ENCODE data around the gene LRRN2.
A peak's percentile ranks its signal among the peaks of the same experiment; 100 is the strongest.

Gene LRRN2

DNA sequence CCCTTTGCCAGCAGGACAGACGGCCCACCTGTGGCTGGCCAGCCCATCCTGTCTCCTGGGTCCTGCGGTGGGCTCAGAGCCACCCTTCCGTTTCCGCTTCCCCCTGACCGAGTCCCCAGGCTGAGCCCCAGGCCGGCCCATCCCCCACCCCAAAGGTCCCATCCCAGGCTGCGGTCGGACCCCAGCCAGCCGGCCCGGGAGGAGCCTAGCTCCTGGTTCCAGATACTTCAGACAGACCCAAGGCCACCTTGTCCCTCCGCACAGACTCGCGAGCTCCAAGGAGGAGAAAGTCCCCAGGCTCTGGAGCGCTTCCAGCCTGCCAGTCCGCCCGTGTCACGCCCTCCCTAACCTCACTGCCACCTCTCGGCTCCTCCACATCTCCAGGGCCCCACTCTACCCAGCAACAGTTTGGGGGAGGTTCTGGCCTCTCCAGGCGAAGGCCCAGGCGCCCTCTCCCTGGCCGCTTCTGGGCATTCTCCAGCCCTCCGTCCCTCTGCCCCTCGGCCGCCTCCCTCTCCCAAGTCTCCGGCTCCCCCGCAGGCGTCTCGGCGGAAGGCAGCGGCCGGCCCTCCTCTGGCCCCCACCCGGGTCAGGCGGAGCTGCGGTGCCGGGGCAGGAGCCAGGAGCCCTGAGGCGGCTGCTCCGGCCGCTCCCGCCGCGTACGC, 835 bp downstream of the LRRN2 start:
- H3K27ac ChIP-seq, result peak overlapping the region; percentile 29; the same call in 1 of the 2 replicates
- TF ChIP-seq, protein P1, sequence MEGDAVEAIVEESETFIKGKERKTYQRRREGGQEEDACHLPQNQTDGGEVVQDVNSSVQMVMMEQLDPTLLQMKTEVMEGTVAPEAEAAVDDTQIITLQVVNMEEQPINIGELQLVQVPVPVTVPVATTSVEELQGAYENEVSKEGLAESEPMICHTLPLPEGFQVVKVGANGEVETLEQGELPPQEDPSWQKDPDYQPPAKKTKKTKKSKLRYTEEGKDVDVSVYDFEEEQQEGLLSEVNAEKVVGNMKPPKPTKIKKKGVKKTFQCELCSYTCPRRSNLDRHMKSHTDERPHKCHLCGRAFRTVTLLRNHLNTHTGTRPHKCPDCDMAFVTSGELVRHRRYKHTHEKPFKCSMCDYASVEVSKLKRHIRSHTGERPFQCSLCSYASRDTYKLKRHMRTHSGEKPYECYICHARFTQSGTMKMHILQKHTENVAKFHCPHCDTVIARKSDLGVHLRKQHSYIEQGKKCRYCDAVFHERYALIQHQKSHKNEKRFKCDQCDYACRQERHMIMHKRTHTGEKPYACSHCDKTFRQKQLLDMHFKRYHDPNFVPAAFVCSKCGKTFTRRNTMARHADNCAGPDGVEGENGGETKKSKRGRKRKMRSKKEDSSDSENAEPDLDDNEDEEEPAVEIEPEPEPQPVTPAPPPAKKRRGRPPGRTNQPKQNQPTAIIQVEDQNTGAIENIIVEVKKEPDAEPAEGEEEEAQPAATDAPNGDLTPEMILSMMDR (conservative IDR thresholded peaks at IDR 0.05), result no peak

DNA sequence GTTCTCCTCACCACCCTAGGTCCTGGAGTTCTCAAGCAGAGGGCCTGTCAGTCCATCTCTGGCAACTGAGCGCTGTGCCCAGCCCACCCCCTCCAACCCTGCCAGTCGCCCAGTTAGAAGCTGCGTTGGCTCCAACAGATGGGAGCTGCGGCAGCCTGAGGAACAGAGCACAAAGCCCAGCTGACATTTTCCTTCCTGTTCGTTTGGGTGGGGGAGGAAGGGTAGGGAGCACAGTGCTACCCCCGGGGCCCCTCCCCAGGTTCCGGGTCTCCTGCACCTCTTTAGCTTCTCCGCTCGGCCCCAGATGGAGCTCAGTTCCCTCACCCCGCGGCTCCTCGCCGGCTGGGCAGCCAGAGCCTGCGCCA, 1.4 kb downstream of the LRRN2 start:
- no peak overlapping the region for H3K27ac ChIP-seq
- TF ChIP-seq, protein P1 (conservative IDR thresholded peaks at IDR 0.05), result no peak

DNA sequence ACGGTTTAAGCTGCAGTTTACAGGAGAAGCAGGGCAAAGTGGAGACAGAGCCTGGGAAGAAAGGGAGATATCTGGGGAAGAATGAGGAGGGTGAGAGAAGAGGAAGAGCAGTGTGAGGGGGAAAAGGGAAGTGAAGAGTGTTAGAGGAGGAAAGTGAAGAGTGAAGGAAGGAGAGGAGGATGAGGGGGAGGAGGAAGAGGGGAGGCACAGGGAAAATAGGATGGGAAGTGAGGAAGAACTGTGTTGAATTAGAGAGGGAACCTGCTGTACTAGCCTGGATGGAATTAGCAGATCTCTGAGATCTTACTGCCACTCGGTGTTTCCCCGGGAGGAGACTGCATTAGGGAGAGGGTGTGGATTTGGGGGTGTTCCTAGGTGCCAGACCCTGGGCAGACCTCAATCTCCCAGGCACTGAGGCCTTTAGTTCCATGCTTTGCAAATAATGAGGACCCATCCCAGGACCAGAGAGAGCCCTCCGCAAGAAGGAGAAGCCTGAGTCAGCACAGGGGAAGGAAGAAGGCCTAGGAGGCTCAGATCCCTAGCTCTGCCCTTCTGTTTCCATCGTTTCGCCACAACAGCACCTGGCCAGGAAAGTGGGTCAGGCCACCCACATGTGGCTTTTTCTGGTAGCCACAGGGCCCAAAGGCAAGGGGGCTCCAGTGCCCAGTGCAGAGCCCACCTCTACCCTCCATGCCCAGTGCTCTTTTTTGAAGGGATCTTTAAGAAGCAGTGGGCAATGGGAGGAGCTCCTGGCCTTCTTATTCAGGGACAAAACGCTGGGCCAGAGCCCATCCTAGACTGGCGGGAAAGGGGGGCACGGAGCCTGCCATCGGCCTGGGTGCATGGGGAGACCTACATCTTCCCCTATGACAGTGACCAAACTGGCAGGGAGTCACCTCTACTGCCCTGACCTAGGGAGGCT, 2.0 kb downstream of the LRRN2 start:
- no peak overlapping the region for H3K27ac ChIP-seq

DNA sequence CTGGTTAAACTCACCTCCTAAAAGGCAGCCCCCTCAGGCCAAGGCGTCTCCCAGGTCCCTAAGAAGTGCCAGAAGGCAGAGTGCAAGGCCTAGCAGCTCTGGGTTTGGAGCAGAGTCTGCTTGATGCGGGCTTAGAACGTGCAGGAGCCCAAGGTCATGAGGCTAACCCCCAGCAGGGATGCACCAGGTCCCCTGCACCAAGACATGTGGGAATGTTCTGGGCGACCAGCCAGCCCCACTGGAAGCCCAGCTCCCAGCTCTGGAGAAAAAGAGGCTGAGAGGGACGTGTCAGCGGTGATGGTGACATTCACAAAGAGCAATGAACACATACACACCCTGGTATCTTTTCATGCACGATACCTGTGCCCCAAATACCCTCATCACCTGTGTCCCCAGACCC, 5.1 kb downstream of the LRRN2 start:
- no peak overlapping the region for H3K27ac ChIP-seq
- TF ChIP-seq, protein P1 (conservative IDR thresholded peaks at IDR 0.05), result no peak

More for the DNA sequence above, 2.0 kb downstream of the LRRN2 start:
- TF ChIP-seq, protein P1 (conservative IDR thresholded peaks at IDR 0.05), result no peak

DNA sequence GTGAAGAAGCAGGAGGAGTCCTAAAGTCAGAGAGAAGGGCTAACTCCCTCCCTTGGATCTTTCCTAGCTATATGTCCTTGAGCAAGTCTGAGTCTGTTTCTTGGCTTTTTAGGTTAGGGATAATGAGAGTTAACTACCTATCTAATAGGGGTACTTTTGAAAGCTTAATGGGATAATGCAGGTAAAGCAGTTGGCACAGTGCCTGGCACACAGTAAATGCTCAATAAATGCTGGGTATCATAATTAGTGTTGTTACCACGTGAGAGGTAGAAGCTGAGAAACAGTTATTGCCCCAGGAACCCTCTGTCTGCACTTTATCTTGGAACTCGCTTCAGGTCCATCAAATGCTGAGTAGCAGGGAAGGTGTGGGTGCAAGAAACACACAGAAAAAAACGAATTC, 5.5 kb downstream of the LRRN2 start:
- TF ChIP-seq, protein P1 (conservative IDR thresholded peaks at IDR 0.05), result no peak
- no peak overlapping the region for H3K27ac ChIP-seq

DNA sequence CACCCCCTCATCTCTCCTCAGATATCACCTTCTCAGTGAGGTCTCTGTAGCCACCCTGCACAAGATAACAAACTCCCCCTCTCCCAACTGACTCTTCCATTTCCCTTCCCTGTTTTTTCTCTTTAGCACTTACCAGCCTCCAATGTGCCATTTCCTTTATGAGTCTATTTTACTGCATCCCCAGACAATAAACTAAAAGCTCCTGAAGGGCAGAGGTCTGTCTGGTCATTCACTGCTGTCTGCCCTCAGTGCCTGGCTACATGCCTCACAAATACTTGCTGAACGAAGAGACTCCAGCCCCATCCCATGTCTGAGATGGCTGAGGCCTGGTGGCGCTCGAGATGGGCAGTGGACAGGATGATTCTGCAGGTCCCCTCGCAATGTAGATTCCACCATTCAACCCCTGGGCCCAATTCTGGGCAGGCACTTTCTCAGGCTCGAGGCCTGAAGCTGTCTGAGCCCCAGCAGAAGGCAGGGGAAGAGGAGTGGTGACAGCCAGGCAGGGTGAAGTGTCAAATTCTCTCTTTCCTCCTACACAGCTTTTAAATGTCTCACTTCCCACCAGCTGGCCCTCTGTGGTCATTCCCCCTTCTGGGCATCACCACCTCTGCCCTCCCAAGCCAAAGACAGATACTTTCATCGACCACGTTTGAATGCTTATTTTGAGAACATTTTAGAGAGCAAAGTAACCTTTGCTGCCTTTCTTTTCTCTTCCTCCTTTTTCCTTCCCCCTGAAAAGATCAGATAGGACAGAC, 6.6 kb downstream of the LRRN2 start:
- TF ChIP-seq, protein P1 (conservative IDR thresholded peaks at IDR 0.05), result no peak
- no peak overlapping the region for H3K27ac ChIP-seq

DNA sequence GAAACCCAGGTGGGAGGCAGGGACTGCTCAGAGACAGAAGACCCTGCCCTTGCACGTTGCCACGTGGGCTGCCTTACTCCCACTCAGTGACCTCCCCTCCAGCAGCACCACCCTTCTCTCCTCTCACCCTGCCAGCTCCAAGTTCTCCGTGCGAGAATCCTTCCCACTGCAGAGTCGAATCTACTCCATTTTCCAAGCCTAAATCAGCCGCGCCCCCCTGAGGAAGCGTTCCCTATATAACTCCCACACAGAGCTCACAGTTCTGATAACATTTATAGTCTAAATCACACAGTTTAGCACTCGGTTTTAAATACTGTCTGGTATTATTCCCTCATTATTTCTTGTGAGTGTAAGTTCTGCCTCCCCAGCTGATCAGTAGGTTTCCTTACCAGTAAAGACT, 7.7 kb downstream of the LRRN2 start:
- H3K27ac ChIP-seq, result no peak overlapping the region
- TF ChIP-seq, protein P1 (conservative IDR thresholded peaks at IDR 0.05), result no peak

All from VCaP (cell line).